ENCODE results near the gene MET.
"Not testable (repeated sequence)": the region's sequence is repeated elsewhere in the genome, so short reads cannot be mapped to it uniquely, and the experiment has no call there.

MET gene

DNA sequence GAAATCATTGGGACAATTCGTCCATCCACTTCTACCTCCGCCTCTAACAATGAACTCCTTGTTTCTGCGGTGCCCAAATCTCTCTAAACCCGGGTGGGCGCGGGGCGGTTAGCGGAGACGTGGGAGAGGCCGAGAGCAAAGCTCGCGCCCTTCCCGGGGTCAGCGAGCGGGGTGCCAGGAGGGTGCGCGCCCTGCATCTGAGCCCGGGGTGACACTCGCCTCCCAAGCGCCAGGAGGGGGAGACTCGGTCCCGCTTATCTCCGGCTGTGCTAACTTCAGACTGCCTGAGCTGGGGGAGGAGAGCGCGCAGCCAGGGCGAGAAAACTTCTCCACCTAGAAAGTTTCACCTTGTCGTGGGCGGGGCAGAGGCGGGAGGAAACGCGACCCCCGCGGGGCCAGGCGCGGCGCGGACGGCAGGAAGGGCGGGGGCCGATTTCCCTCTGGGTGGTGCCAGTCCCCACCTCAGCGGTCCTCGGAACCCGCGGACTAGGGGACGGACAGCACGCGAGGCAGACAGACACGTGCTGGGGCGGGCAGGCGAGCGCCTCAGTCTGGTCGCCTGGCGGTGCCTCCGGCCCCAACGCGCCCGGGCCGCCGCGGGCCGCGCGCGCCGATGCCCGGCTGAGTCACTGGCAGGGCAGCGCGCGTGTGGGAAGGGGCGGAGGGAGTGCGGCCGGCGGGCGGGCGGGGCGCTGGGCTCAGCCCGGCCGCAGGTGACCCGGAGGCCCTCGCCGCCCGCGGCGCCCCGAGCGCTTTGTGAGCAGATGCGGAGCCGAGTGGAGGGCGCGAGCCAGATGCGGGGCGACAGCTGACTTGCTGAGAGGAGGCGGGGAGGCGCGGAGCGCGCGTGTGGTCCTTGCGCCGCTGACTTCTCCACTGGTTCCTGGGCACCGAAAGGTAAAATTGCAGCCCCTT, at the start of gene MET:
TSS of gene MET (plus strand) at position 516 of the 915 bp plus-strand sequence. CDS start 26,889 bp downstream, outside the sequence.
- FAIRE-seq (peak; percentile 52), DNase-seq (ENCODE audit: low spot score) (peak; percentile 92)

DNA sequence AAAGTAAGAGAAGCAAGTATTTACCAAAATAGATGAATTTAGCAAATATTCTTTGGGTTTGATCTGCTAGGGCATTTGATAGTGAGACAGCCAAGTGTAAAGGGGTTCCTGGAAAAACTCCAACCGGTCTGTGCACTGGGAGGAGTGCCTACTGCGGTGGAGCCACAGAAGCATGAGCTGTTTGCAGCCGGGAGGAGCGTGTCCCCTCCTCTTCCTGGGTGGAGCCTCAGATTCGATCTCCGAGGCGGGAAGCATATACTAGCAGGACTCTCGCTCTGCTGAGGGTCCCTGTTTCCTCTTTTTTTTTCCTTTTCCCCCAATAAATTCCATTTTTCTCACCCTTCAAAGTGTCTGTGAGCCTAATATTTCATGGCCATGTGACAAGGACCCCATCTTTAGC, 45.1 kb upstream of the MET start:
- FAIRE-seq = no peak
- no peak for DNase-seq (ENCODE audit: low spot score)

DNA sequence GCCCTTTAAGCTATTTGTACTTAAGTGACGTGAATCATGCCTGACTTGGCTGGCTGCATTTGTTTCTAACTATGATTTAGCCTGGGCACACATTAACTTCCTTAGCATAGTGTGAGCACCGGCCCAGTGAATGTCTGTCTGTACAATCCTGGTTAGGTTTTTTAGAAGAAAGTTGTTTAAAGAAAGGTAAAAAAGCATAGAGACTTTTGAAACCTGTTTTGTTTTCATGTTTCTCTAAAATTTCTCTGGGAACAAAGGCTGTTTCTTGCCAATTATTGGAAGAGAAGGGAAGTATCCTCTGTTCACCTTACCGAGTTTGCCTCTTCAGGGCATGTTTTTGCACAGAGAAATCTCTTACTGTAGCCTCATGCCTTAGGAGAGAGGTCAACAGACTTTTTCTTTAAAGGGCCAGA, 42.9 kb upstream of the MET start:
- FAIRE-seq (peak; percentile 98), DNase-seq (ENCODE audit: low spot score) (peak; percentile 68)

DNA sequence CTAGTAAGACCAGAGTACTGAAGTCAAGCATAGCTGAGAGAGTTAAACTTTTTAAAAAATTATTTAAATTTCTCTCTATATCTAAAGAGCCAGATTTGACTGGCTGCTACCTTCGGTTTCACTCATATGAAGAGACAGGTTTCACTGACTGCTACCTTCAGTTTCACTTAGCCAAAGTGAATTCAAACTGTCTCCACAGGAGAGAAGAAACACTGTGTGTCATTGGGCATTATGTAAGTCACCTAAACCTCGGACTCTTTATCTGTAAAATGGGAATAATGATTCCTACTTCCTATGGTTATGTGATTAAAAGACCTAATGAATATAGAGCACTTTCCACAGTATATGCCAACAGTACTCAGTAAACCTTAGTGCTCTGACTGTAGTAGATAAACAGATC, 41.6 kb upstream of the MET start:
- DNase-seq (ENCODE audit: low spot score) (no peak), FAIRE-seq (no peak)

DNA sequence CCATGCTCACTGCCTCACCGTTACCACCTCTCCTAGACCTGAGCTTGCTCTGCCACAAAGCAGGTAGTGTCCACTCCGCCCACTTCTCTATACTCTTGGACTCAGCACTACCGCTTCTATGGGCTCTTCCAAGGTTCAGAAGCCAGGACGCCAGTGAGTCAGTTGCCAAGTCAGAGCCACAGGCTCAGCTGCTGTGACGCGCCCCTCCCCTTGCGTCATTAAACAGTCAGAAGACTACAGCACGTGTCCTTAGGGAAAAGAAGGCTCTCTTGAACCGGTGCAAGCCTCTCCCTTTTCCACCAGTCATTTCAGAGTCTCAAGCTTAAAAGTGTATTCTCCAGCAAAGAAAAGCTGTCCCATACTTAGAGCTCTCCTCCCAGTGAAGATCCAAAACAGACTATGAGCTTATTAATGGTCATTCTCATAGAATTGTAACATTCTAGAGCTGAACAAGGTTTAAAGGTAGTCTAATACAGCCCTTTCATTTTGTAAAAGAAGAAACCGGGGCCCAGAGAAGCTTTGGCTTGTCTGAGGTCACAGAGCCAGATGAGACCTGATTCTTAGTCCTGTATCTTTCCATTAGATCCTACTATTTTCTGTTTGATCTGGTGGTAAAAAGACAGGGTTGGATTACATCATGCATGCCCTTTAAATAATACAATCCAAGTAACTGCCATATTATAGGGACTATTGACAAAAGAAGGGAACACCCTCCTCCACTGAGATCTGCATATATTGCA, 40.9 kb upstream of the MET start:
- peak; percentile 97 for DNase-seq (ENCODE audit: low spot score)
- FAIRE-seq = peak; percentile 97

DNA sequence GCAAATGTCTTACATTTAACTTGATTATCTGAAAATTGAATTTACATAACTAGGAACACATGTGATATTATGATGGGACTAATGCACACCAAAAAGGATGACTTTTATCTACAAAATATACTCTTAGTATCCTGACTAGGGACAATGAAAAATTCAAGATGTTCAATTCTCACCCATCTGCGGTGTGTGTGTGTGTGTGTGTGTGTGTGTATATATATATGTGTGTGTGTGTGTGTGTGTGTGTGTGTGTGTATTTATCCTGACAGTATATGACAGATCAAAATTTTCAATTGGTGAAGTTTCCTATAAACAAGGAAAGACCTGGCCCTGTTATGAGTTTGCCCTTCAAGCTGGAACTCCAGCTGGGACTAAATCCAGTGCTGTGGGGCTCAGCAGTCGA, 40.3 kb upstream of the MET start:
- DNase-seq (ENCODE audit: low spot score) (no peak), FAIRE-seq (no peak)

DNA sequence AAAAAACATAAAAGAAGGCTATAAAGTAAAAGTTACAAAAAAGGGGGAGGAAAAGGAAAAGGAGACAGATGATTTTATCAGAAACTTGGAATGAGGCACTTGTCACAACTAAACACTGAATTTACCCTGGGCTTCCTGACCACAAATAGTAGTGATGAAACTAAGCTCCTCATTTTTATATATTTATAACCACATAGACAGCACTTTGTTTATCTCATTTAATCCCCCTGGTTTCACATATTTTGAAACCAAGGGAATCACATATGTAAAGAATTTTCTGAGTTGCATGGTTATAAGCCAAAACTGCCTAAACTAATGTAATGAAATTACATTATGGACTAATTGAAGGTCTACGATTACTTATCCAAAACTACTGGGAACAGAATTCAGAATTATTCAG, 39.6 kb upstream of the MET start:
- no peak for DNase-seq (ENCODE audit: low spot score)
- FAIRE-seq = peak; percentile 66

DNA sequence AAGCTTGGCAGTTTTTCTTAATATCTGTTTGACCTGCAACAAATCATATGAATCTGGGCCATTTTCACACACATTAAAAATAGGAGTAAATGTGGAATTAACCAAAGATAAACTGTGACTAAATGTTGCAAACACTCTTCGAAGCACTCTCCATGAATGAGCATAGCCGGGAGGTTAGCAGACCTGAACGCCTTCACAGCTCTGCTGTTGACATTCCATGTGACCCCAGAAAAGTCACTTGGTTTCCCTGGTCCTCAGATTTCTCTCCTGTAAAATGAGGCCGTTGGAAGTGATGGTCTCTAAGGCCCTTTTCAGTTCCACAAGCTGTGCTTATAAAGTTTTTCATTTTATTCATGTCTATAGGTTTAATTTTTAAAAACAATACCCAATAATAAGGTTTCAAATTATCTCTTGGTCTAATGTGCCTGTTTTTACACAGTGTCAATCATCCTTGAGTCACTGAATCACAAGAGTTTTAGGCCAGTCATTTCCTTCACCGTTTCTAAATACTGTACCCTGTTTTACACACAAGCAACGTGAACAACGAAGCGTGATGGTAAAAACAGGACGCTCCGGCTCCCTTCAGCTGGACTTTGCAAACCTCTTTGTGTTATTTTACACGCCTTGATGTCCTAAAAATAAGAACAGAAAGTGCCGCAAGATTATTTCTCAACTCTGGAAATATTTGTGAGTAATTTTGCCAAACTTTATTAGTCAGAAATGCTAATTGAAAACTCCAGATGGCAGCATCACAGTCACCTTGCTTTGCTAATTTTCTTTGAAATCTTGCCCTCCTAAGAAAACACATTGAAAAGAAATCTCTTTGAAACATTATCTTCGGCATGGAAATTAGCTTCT, 38.6 kb upstream of the MET start:
- peak; percentile 54 for DNase-seq (ENCODE audit: low spot score)
- FAIRE-seq = peak; percentile 88

DNA sequence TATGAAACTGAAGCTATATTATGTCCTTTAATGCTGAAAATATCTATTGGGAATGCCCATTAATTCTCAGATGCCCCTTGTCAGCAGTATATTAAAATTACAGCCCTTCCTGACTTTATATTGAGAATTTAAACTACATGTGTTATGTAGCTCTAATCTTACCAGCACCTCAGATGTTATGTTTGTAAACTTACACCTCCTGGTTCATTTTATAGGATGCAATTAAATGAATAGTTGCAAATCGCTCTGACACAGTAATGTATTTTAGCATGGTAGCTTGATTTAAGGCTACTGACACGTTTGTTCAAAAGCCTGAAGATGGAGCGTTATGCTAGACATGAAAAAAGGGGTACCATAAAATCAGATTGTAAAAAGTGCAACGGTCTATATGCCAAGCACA, 35.0 kb upstream of the MET start:
- FAIRE-seq = no peak

DNA sequence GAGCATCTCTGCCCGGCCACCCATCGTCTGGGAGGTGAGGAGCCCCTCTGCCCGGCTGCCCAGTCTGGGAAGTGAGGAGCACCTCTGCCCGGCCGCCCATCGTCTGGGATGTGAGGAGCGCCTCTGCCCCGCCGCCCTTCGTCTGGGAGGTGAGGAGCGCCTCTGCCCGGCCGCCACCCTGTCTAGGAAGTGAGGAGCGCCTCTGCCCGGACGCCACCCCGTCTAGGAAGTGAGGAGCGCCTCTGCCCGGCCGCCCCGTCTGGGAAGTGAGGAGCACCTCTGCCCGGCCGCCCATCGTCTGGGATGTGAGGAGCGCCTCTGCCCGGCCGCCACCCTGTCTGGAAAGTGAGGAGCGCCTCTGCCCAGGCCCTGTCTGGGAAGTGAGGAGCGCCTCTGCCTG, 33.4 kb upstream of the MET start:
- FAIRE-seq; DNase-seq (ENCODE audit: low spot score): not testable (repeated sequence)

More for the DNA sequence above, 35.0 kb upstream of the MET start:
- DNase-seq (ENCODE audit: low spot score) = no peak

DNA sequence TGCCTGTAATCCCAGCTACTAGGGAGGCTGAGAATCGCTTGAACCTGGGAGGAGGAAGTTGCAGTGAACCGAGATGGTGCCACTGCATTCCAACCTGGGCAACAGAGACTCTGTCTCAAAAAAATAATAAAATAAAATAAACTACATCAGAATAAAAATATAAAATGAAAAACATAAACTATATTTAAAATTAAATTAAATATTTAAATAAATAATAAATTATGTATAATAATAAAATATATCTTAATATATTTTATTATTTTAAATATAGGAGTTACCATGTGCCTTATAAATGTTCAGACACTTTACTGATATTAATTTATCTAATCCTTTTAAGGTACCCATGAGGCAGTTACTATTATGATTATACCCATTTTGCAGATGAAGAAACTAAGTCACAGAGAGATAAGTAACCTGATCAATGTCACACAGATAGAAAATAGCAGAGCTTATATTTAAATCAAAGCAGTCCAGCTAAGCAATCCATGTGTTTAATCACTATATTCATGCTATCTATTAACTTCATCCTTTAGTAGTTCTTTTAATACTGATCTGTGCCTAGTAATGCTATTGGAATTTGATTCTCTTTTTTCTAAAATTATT, 30.3 kb upstream of the MET start:
- peak; percentile 86 for FAIRE-seq
- no peak for DNase-seq (ENCODE audit: low spot score)

DNA sequence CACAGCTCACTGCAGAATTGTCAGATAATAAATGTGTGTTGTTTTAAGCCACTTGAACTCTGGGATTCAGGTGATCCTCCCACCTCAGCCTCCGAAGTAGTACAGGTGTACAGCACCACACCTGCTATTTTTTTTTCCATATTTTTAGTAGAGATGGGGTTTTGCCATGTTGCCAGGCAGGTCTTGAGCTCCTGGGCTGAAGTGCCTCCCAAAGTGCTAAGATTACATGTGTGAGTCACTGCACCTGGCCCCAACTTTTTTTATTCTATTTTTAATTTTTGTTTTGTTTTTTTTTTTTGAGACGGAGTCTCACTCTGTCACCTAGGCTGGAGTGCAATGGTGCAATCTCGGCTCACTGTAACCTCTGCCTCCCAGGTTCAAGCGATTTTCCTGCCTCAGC, 28.8 kb upstream of the MET start:
- DNase-seq (ENCODE audit: low spot score); FAIRE-seq: not testable (repeated sequence)

DNA sequence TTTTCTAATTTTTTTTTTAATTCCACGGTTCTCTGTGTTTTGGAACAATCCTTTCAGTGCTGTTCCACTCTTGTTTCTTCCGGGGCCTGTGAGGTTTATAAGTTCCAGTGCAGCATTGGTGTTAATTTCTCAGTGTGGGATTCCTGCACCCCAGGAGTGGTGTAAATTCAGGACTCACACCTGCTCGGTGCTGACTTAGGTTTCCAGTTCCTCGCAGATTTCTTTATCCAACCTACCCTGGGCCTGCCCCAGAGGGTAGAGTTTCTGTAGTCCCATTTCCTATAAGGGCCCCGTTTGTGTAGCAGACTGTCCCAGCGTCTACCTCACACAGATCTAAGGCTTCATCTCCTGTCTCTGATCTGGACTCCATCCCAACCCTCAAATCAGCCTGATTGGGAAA, 27.4 kb upstream of the MET start:
- FAIRE-seq (no peak), DNase-seq (ENCODE audit: low spot score) (no peak)

DNA sequence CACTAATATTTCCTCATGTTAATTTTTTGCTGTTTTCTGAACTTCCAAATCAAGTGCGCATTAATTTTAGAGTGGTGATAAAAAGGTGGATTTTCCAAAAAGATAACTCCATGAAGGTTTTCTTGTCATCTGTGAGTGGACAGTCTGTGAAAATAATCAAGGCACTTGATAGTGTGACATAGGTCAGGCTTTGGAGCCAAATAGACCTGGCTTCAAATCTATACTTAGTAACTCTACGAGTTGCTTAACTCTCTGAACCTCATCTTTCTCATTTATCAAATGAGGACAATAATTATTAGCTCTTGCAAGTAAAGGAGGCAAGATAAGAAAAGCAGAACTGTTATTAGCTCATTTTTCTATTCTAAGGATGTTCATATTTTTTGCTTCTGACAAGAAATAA, 24.7 kb upstream of the MET start:
- FAIRE-seq = no peak

DNA sequence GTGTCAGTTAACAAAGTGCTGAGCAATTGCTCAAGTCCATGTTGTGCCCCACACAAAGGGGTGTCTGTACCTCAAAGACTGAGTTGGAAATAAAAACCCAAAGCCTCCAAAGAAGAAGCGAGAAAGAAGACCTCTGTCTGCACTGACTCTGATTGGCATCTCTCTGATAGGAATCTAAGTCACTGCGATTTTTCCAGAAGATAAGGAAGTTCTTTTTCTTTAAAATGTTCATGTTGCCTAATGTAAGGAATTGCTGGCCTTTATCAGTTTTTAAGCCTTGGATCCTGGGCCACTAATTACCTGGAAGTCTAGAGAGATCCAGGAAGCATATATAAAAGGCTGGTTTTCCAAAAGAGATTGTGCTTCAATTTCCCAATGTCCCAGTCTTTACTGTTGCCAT, 24.1 kb upstream of the MET start:
- no peak for FAIRE-seq
- no peak for DNase-seq (ENCODE audit: low spot score)

More for the DNA sequence above, 24.7 kb upstream of the MET start:
- DNase-seq (ENCODE audit: low spot score) = no peak

DNA sequence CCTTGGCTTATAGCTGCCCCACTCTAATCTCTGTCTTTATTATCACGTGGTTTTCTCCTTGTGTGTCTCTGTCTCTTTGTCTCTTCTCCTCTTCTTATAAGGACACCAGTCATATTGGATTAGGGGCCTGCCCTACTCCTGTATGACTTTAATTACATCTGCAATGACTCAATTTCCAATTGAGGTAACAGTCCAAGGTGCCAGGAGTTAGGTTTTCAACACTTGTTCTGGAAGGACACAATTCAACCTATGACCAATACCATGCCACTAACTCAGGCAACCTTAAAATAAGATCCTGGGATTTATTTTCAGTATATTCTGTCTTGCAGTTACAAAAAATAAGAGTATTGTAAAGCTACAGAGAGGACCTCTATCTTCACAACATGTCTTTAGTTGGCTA, 21.6 kb upstream of the MET start:
- no peak for FAIRE-seq
- no peak for DNase-seq (ENCODE audit: low spot score)

DNA sequence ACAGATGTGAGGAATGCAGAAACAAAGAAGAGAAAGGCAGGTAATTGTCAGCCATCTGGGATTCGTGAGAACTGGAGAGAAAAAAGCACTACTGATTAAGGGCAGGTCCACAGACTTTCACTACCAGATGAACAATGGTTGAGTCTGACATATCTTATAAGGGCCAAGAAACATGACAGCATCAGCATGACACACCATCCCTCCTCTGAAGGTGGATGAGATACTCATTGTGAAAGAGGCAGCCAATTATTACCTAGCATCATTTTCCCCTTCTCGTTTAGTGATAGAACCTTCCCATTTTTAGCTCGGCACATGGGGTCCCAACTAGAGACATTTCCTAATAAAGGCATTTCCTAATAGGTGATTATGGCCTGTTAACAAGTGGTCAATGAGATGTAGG, 19.2 kb upstream of the MET start:
- DNase-seq (ENCODE audit: low spot score) (peak; percentile 59), FAIRE-seq (no peak)

DNA sequence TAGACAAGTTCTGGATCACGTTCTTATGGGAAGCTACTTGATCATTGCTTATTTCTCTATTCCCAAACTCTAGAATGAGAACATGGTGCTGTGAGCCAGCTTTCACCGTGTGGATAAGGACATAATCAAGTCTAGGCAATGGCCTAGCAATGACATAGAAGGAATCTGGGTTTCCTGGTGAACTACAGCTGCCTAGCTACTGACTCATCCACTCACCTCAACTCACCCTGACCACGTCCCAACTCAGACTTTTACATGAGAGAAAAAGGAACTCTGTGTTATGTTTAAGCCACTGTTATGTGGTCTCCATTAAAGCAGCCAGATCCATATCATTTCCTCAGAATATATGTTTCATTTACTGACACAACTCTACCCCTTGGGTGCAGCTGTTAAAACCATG, 18.8 kb upstream of the MET start:
- FAIRE-seq = peak; percentile 95
- DNase-seq (ENCODE audit: low spot score) = peak; percentile 90

DNA sequence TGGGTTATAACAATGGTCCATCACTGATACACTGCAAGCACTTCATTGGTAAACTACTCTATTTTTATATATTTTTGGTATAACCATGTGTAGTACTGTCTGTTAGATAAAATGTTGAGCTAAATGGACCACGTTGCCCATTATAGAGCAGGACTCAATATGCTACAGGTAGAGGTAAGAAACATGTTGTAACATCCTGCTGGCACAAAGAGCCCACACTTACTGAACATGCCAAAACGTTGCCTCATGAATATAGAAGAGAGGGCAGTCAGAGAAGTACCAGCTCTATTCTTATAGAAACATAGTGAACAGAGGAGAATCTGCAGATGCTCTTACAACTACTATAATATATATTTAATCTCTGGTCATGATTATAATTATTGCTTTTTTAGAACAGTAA, 18.4 kb upstream of the MET start:
- no peak for FAIRE-seq
- DNase-seq (ENCODE audit: low spot score) = no peak

DNA sequence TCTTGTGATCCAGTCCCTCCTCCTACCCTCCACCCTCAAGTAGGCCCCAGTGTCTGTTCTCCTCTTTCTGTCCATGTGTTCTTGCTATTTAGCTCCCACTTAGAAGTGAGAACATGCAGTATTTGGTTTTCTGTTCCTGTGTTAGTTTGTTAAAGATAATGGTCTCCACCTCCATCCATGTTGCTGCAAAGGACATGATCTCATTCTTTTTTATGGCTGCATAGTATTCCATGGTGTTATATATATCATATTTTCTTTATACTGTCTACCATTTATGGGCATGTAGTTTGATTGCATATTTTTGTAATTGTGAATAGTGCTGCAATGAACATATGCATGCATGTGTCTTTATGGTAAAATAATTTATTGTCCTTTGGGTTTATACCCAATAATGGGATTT, 12.7 kb upstream of the MET start:
- not testable (repeated sequence) for DNase-seq (ENCODE audit: low spot score); FAIRE-seq

DNA sequence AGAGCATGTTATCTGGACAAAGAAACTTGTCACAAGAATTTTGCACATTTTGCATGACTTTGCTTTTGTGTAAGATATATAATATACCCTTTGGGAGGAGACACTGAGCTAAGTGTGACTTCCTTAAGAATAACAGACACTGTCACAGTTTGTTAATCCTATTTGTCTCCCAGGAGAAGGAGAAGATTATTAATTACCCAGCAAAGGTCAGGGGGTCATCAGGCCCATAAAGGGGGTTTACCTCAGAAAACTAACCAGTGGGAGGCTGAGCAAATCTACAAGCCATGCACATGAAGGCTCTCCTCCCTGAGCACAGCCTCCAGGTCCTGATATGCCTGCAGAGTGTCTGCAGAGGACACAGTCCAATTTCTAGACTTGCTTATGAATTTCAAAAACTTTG, 10.1 kb upstream of the MET start:
- DNase-seq (ENCODE audit: low spot score) = no peak
- FAIRE-seq = no peak
